GM06990 (cell line): Measurements from ENCODE around the gene SUSD5.

Experiments used
- DNase-seq: peaks from one replicate; pipeline ENCODE4 v3.0.0-alpha.2; 2011; ENCODE audit not compliant: insufficient read length; ENCODE audit errors: extremely low read depth
- H3K27me3 ChIP-seq: replicated peaks from 2 replicates; pipeline ENCODE4 v1.6.0; 2011; ENCODE audit warnings: low read length; ENCODE audit not compliant: control insufficient read depth, insufficient read depth
- H3K36me3 ChIP-seq: 2 replicates; pipeline ENCODE4 v1.5.1; 2011; ENCODE audit warnings: low read length; ENCODE audit not compliant: control insufficient read depth, insufficient read depth
- H3K4me3 ChIP-seq: replicated peaks from 2 replicates; pipeline ENCODE4 v1.5.1; 2011; ENCODE audit warnings: low read depth, mild to moderate bottlenecking, control low read depth, low read length
- CTCF ChIP-seq: IDR thresholded peaks from 2 replicates; pipeline ENCODE4 v1.5.1; 2011; ENCODE audit warnings: low read length, control low read depth, mild to moderate bottlenecking, inconsistent platforms; ENCODE audit not compliant: insufficient read depth, poor library complexity, severe bottlenecking

The SUSD5 gene

GRCh38 chr3:33238923-33239322, 20.3 kb upstream of the SUSD5 start:
- H3K27me3 ChIP-seq: no peaks in the 10 kb centered on the region
- H3K4me3 ChIP-seq: no peak overlapping the region
- H3K36me3 ChIP-seq: no peaks in the 10 kb centered on the region
- no peak for TF ChIP-seq CTCF
- no peak for DNase-seq

GRCh38 chr3:33237439-33237838, 18.8 kb upstream of the SUSD5 start:
- no peak for TF ChIP-seq CTCF
- no peak overlapping the region for H3K4me3 ChIP-seq

GRCh38 chr3:33236005-33236404, 17.4 kb upstream of the SUSD5 start:
- no peaks in the 10 kb centered on the region for H3K27me3 ChIP-seq
- TF ChIP-seq CTCF: no peak
- DNase-seq: no peak
- no peaks in the 10 kb centered on the region for H3K36me3 ChIP-seq
- H3K4me3 ChIP-seq: no peak overlapping the region

More at GRCh38 chr3:33237439-33237838, 18.8 kb upstream of the SUSD5 start:
- DNase-seq: peak; percentile 18
- no peaks in the 10 kb centered on the region for H3K36me3 ChIP-seq
- no peaks in the 10 kb centered on the region for H3K27me3 ChIP-seq

GRCh38 chr3:33233884-33234283, 15.3 kb upstream of the SUSD5 start:
- no peak for DNase-seq
- Histone ChIP-seq H3K36me3 (no peaks in the 10 kb centered on the region), H3K4me3 (no peak overlapping the region), H3K27me3 (no peaks in the 10 kb centered on the region)
- no peak for TF ChIP-seq CTCF

- Histone ChIP-seq H3K36me3 (no peaks in the 10 kb centered on the region), H3K27me3 (no peaks in the 10 kb centered on the region), H3K4me3 (no peak overlapping the region)
- no peak for DNase-seq
- no peak for TF ChIP-seq CTCF
Observed at GRCh38 chr3:33231756-33232465, 13.3 kb upstream of the SUSD5 start.

- Histone ChIP-seq H3K4me3 (no peak overlapping the region), H3K27me3 (no peaks in the 10 kb centered on the region), H3K36me3 (no peaks in the 10 kb centered on the region)
- no peak for DNase-seq
- TF ChIP-seq CTCF: no peak
Observed at GRCh38 chr3:33229947-33230346, 11.3 kb upstream of the SUSD5 start.
